Activated CD4-positive, alpha-beta T cell treated with anti-CD3 and anti-CD28 coated beads, Interleukin-2, amount 10 ng/mL, durations not matched to agents 7 days and 5 days (primary cell): ENCODE results near the gene RBM38. TPM values are rescaled to one million over a fixed set of nuclear protein-coding genes. Genes with fewer than 3 reads are reported as not detected.

Source experiments
- CTCF ChIA-PET: fragments of 350-600 bp; sonication (Branson Sonifier 250); formaldehyde crosslinking; loops from one replicate; lab custom pipeline; 2021; ENCODE audit warnings: antibody characterized with exemption; lab: Charles Lee
- POLR2A ChIA-PET: fragments of 350-600 bp; sonication (Branson Sonifier 250); formaldehyde crosslinking; loops from one replicate; lab custom pipeline; 2021; ENCODE audit warnings: antibody characterized with exemption; lab: Charles Lee
- DNase-seq: peaks from one replicate; pipeline ENCODE4 v3.0.0-alpha.2; 2020
- H3K27ac Mint-ChIP-seq: one replicate; pipeline ENCODE4 v1.8.0; 2021; ENCODE audit warnings: mild to moderate bottlenecking, moderate library complexity, mixed read lengths
- H3K27me3 Mint-ChIP-seq: one replicate; pipeline ENCODE4 v1.8.0; 2021; ENCODE audit warnings: mixed read lengths
- H3K36me3 Mint-ChIP-seq: one replicate; pipeline ENCODE4 v1.8.0; 2021; ENCODE audit warnings: low read depth, mixed read lengths
- H3K4me1 Mint-ChIP-seq: one replicate; pipeline ENCODE4 v1.8.0; 2021; ENCODE audit warnings: mixed read lengths
- H3K4me3 Mint-ChIP-seq: one replicate; pipeline ENCODE4 v1.8.0; 2021; ENCODE audit warnings: mild to moderate bottlenecking, moderate library complexity, mixed read lengths
- H3K9me3 Mint-ChIP-seq: one replicate; pipeline ENCODE4 v1.8.0; 2021; ENCODE audit warnings: mixed read lengths
- total RNA-seq, 2 experiments: library from RNA; stranded (reverse); gene quantifications; one replicate each; pipeline ENCODE4 v1.2.3, GENCODE V29; 2021

Gene RBM38
- total RNA-seq, 2 experiments from 2014 or later = 97.3 to 98.8 TPM

DNA sequence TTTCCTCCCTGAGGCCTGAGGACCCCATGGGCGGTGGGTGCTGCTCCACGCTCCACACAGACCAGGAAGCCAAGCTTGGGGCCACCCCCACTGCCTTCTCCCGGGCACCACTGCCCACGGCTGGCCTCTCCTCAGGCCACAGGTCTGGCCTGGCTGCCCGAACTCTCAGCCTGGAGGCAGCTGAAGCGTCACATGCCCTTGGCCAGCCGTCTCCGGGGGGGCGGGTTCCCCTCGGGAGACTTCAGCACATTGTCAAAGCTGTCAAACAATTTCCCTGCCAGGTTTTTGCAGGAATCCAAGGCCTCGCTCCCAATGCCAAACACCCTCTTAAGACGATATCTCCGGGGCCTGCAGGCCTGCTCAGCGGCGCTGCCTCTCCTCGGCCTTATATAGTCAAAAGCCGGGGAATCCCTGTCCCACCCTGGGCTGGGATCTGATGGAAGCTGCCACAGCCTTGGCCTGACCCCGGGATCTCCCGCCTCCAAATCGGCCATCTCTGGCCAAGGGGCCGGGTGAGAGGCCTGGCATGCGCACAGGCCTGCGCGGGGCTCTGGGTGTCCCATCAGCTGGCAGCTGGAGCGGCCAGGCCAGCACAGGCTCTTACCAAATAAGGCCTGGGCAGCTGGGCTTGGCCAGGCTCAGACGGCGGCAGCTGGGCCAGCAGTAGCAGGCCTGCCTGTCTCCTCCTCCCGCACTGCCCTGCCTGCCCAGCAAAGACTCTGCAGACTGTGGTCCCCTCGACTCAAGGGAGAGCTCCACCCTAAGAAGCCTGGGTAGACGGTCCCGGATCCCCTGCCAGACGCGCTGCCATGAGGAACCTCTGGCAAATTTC lies 49.7 kb downstream of the RBM38 start:
- H3K4me3 Mint-ChIP-seq = no peak overlapping the region
- no peaks in the 10 kb centered on the region for H3K9me3 Mint-ChIP-seq
- peaks cover under 1% of the 10 kb centered on the region for H3K27me3 Mint-ChIP-seq
- H3K4me1 Mint-ChIP-seq = peaks cover 15% of the 10 kb centered on the region
- H3K27ac Mint-ChIP-seq = no peak overlapping the region
- CTCF ChIA-PET = interaction anchor here (0.8 kb wide), 1 partner anchor 57 kb away, joined by 3 read pairs; no protein-coding TSS in a partner anchor
- no peaks in the 10 kb centered on the region for H3K36me3 Mint-ChIP-seq
- POLR2A ChIA-PET = no interaction called here
- no peak for DNase-seq

DNA sequence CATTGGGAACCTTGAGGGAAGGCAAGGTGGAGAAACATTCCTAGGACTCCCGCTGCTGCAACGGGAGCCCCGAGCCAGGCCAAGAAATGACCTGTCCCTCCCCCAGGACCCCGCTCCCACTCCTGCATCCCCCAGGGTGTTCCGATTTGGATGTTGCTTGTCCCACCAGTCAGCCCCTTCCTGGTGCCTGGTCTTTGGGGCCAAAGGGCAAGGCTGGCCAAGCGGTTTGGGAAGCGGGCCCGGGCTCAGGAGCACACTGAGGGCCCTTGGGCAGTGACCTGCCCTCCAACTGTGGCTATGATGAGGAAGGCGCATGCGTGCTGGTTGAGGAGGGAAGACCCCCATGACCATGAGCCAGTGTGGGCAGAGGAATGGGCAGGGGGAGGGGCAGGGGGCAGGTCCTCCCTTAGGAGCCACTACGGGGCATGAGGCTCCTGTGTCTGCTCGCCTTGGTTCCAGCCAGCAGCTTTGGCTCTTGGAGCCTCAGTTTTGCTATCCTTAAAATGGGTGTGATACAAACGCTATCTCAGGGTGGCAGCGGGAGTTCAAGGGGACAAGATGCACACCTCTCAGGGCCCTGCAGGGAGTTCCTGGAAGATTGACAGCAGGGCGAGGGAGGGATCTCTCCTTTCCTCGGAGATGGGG lies 50.4 kb downstream of the RBM38 start:
- Mint-ChIP-seq H3K4me1 (peaks cover 10% of the 10 kb centered on the region), H3K27me3 (peaks cover 4% of the 10 kb centered on the region), H3K27ac (no peak overlapping the region), H3K9me3 (no peaks in the 10 kb centered on the region), H3K36me3 (no peaks in the 10 kb centered on the region), H3K4me3 (no peak overlapping the region)
- CTCF ChIA-PET = interaction anchor here (0.8 kb wide), 1 partner anchor 58 kb away, joined by 3 read pairs; no protein-coding TSS in a partner anchor
- no peak for DNase-seq
- POLR2A ChIA-PET = no interaction called here

DNA sequence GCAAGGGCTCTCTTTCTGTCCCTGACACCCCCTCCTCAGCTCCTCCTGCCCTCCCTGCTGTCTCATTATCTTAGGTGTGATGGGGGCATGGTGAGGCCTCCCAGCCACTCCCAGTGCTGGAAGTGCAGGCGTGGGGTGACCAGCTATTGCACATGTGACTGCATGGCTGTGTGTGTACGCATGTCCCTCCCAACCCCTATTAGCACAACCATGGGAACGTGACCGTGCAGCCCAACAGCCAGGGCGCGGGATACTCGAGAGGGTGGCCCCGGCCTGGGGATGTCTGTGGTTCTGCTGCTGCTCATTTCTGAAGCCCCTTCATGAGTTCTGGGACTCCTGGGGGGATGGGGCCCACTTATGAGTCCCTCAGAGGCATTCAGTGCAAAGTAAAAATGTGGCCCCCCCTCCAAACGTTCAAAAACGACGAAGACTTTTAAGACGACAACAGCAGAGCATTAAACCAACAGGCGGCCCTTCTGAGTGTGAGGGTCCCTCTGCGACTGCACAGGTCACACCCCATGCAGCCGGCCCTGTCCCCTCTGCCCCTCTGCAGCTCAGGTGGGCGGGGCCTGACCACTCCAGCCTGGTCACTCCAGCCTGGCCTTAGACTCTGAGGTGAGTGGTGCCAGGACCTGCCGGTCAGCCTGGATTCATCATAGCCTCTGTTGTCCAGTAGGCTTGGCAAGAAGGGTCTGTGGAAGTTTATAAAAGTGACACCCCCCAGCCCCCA lies 51.1 kb downstream of the RBM38 start:
- no peaks in the 10 kb centered on the region for H3K36me3 Mint-ChIP-seq
- no peak overlapping the region for H3K27ac Mint-ChIP-seq
- H3K27me3 Mint-ChIP-seq = peaks cover 10% of the 10 kb centered on the region
- no peaks in the 10 kb centered on the region for H3K9me3 Mint-ChIP-seq
- H3K4me3 Mint-ChIP-seq = no peak overlapping the region
- peaks cover 7% of the 10 kb centered on the region for H3K4me1 Mint-ChIP-seq
- POLR2A ChIA-PET = no interaction called here
- no peak for DNase-seq
- CTCF ChIA-PET = interaction anchor here (0.7 to 1.2 kb wide), 2 partner anchors 50 to 90 kb away, joined by 3 to 4 read pairs; no protein-coding TSS in a partner anchor

DNA sequence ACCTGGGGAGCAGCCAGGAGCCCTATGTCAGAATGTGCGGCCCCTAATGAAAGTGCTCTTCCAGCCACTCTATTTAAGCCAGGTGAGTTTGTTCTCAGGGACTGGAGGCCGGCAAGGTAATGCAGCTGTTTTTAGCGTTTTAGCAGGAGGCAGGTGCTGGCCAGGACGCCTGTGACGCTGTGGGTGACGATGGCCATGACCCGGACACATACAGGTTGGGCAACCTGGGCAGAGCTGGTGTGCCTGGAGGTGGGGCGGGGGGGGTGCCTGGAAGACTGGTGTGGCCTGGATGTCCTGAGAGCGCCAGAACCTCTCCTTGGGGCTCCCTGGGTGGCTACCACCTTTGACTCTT lies 51.7 kb downstream of the RBM38 start:
- CTCF ChIA-PET = interaction anchor here (0.6 to 1.2 kb wide), 3 partner anchors 15 to 89 kb away, joined by 3 to 4 read pairs (median 3); no protein-coding TSS in a partner anchor

DNA sequence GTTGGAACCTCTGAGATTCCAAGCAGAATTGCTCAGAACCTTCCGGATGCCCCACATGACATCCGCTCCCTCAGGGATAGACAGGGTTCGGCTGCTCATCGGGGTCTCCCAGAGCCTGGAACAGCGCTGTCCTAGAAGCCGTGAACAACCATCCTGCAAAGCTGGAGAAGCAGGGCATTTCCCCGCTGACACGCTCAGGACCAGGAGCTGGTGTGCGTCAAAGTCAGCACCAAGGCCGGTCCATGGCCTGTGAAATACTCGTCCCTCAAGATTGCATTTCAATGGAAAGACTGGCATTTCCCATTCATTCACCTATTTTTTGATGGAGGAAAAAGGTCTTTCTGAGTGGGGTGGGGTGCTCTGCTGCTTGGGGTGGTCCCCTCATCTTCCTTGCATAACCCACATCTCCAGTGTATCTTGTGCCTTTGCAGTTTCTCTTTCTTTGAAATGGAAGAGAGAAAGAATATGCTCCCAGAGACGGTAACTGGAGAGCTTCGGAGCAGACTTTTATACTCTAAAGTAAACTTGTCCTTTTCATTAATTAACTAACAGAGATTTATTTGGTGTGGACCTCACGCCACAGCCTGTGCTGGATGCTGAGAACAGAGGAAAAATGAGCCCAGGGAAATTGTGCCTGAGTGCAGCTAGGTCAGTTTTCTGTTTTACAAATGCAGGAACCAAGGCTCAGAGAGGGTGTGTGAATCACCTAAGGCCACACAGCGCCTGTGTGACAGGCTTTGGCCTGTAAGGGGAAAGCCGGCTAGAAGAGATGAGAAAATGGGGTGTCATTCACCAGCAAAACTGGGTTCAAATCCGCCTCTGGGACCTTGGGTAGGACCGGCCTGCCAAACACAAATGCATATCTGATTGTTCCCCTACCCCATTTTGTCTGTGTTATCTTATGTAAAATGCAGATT lies 52.4 kb downstream of the RBM38 start:
- peaks cover 14% of the 10 kb centered on the region for H3K27me3 Mint-ChIP-seq
- DNase-seq = no peak
- H3K9me3 Mint-ChIP-seq = no peaks in the 10 kb centered on the region
- H3K36me3 Mint-ChIP-seq = no peaks in the 10 kb centered on the region
- ChIA-PET CTCF (interaction anchor here (0.6 to 1.2 kb wide), 4 partner anchors 15 to 89 kb away, joined by 3 to 4 read pairs (median 3); no protein-coding TSS in a partner anchor), POLR2A (interaction anchor here (0.7 kb wide), 1 partner anchor 54 kb away, joined by 3 read pairs; no protein-coding TSS in a partner anchor)
- H3K4me3 Mint-ChIP-seq = no peak overlapping the region
- H3K4me1 Mint-ChIP-seq = peaks cover 6% of the 10 kb centered on the region
- peak overlapping the region; percentile 6 for H3K27ac Mint-ChIP-seq

More for the DNA sequence above, 51.7 kb downstream of the RBM38 start:
- no peak for DNase-seq
- Mint-ChIP-seq H3K36me3 (no peaks in the 10 kb centered on the region), H3K27ac (no peak overlapping the region), H3K4me1 (peaks cover 6% of the 10 kb centered on the region), H3K27me3 (peaks cover 12% of the 10 kb centered on the region), H3K9me3 (no peaks in the 10 kb centered on the region), H3K4me3 (no peak overlapping the region)
- POLR2A ChIA-PET = no interaction called here

DNA sequence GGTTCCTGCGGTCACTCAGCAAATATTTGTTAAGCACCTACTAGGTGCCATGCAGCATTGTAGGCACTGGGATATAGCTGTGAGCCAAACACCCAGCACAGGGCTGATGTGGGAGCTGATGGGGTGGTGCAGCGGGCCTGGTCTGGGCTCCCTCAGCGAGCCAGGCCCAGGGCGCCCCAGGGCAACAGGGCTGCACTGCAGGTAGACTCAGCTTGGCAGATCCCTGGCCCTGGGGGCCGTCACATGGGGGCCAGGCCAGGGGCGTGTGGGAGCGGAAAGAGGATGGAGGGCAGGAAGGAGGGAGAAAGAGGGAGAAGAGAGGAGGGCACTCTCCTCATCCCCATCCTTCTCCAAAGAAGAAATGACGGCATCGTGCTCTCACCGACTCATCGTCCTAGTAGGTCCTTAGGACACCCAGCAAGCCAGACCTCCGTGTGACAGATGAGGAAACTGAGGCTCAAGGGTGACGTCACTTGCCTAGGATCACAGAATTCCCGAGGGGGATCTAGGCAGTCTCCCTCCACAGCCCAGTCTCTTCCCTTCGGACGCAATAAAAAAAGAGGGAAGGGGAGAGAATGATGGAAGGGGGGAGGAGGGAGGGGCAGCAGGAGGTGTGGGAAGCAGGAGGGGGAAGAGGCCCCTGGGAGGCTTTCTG lies 53.3 kb downstream of the RBM38 start:
- POLR2A ChIA-PET = interaction anchor here (0.7 kb wide), 1 partner anchor 55 kb away, joined by 3 read pairs; no protein-coding TSS in a partner anchor

DNA sequence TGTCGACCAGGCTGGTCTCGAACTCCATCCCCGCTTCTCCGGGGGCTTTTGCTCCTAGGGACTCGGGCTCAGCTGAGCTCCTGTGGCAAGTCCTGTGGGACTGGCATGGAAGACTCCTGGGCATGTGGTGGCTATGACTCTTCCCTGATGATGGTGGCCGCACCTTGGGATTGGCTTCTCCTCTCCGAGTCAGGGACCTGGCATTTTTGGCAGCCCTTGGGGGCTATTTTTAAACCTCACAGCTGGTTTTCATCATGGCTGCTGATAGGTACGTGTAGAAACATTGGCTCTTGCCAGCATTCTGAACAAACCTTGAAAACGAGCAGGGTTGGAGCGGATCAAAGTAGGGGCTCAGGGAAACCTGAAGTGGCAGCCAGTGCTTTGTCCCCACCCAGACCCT lies 54.1 kb downstream of the RBM38 start:
- Mint-ChIP-seq H3K27me3 (peaks cover 14% of the 10 kb centered on the region), H3K4me3 (no peak overlapping the region), H3K4me1 (peaks cover 11% of the 10 kb centered on the region), H3K9me3 (no peaks in the 10 kb centered on the region), H3K27ac (no peak overlapping the region), H3K36me3 (no peaks in the 10 kb centered on the region)
- ChIA-PET CTCF (interaction anchor here (0.8 to 1.0 kb wide), 2 partner anchors 70 to 1826 kb away, joined by 3 read pairs; no protein-coding TSS in a partner anchor), POLR2A (no interaction called here)
- no peak for DNase-seq

More for the DNA sequence above, 53.3 kb downstream of the RBM38 start:
- no peak overlapping the region for H3K27ac Mint-ChIP-seq
- DNase-seq = no peak
- CTCF ChIA-PET = interaction anchor here (0.8 to 1.2 kb wide), 3 partner anchors 29 to 1826 kb away, joined by 3 read pairs; no protein-coding TSS in a partner anchor
- H3K36me3 Mint-ChIP-seq = no peaks in the 10 kb centered on the region
- peaks cover 8% of the 10 kb centered on the region for H3K4me1 Mint-ChIP-seq
- no peaks in the 10 kb centered on the region for H3K9me3 Mint-ChIP-seq
- peaks cover 14% of the 10 kb centered on the region for H3K27me3 Mint-ChIP-seq
- H3K4me3 Mint-ChIP-seq = no peak overlapping the region

DNA sequence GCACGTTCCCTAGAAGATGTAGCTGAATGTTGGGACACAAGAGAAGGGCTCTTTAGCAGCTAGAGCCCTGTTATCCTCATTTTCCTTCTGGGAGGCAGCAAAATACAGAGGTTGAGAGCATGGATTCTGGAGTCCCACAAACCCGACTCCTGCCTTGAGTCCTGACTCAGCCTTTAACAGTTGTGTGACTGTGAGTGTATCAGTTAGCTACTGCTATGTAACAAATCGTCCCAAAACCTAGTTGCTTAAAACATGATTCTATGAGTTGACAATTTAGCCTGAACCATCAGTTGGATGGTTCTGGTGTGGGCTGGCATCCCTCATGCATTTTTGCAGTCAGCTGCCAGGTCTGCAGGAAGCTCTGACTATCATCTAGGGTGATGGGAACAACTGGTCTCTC lies 54.6 kb downstream of the RBM38 start:
- Mint-ChIP-seq H3K27ac (no peak overlapping the region), H3K27me3 (peaks cover 14% of the 10 kb centered on the region), H3K4me3 (no peak overlapping the region), H3K9me3 (no peaks in the 10 kb centered on the region), H3K4me1 (peaks cover 14% of the 10 kb centered on the region), H3K36me3 (no peaks in the 10 kb centered on the region)
- CTCF ChIA-PET = interaction anchor here (1.0 kb wide), 1 partner anchor 71 kb away, joined by 3 read pairs; no protein-coding TSS in a partner anchor
- POLR2A ChIA-PET = no interaction called here
- no peak for DNase-seq

DNA sequence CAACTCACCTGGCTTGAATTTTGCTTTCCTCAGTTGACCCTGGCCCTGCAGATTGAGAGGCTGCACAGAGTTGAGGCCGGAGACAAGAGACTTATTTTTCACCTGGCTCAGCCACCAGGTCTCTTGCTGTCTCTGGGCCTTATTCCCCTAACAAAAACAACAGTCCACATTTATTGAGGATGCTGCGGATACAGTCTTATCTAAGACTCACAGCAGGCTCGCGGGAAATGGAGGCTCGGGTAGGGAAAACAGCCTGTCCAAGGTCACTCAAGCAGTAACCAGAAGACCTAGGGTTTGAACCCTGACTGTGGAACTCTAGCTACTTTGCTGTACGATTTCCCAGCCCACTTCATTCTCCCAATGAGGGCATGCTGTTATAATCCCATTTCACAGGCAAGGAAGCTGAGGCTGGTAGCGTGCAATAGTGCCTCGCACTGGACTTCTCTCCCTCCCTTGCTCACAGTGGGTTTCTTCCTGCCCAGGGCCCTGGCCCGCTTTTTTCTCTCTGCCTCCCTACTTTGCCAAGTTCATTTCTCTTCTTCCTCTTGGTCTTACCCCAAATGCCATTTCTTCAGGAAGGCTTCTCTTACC lies 57.7 kb downstream of the RBM38 start:
- no peak overlapping the region for H3K4me3 Mint-ChIP-seq
- H3K36me3 Mint-ChIP-seq = no peaks in the 10 kb centered on the region
- peaks cover 14% of the 10 kb centered on the region for H3K27me3 Mint-ChIP-seq
- ChIA-PET POLR2A (no interaction called here), CTCF (interaction anchor here (0.6 kb wide), 2 partner anchors 10 to 85 kb away, joined by 3 read pairs; no protein-coding TSS in a partner anchor)
- H3K4me1 Mint-ChIP-seq = peaks cover 35% of the 10 kb centered on the region
- DNase-seq = no peak
- no peaks in the 10 kb centered on the region for H3K9me3 Mint-ChIP-seq
- no peak overlapping the region for H3K27ac Mint-ChIP-seq

DNA sequence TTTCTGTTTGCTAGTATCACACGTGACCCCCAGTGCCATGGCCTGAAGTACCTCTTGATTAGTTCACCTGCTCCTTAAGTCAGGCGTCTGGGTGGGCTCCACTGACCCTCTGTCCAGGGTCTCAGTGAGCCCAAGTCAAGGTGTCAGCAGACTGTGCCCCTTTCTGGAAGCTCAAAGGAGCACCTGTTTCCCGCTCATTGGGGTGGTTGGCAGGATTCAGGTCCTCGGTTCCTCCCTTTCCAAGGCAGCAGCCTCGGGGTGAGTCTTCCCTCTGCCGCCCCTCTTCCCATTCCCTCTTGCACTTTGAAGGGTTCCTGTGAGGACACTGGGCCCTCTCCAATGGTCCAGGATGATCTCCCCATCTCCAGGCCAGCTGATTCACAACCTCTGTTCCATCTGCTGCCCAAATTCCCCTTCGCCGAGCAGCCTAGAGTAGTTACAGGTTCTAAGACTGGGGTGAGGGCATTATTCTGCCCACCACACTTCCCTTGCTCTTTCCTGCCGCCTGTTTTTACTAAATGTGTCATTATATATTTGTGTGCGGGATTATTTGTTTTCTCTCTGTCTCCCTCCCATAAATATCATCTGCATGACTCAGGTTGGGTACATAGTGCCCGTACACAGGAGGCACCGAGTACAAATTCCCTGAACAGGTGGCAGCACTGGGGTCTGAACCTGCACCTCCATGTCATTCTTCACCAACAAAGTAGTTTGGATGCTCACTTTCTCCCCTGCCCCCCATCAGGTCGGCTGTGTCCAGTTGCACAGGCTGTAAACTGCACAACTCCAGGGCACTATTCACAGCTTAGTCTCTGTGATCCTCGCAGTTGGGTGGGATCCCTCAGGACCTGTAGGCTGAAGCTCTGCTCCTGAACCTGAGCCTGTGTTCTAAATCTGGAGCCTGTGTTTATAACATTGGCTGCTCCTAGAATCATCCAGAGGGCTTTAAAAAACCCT lies 58.5 kb downstream of the RBM38 start:
- ChIA-PET POLR2A (no interaction called here), CTCF (interaction anchor here (0.6 kb wide), 1 partner anchor 84 kb away, joined by 3 read pairs; no protein-coding TSS in a partner anchor)
- Mint-ChIP-seq H3K27ac (peak overlapping the region; percentile 66), H3K36me3 (no peaks in the 10 kb centered on the region), H3K9me3 (no peaks in the 10 kb centered on the region), H3K4me3 (no peak overlapping the region), H3K4me1 (peaks cover 35% of the 10 kb centered on the region), H3K27me3 (peaks cover 14% of the 10 kb centered on the region)
- no peak for DNase-seq
